Kidney glomerular epithelial cell (primary cell): ENCODE results near the gene CEMIP2.
"Not testable (repeated sequence)": the region's sequence is repeated elsewhere in the genome, so short reads cannot be mapped to it uniquely, and the experiment has no call there.

Experiments used
- DNase-seq: peaks from one replicate; lab custom pipeline; 2025; lab: John Stamatoyannopoulos, UW

The CEMIP2 gene

GRCh38 chr9:71716138-71716909 lies 52.0 kb downstream of the CEMIP2 start:
- no peak for DNase-seq

DNA sequence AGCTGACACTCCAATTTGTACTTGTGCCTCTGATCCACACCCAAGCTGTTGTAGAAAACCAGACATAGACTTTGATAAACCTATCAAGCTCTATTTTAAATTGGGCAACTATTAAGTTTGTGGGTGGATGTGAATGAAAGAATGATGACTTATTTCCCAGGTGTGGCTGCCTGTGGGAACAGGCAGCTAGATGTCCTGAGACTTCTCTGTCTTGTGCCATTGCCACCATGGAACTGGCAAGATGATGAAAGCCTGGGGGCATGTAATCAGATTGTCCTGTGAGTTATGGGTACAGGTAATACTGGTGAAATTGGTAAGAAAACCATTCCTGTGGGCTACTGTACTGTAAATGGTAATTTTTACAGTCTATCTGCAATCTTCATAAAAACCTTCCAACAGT lies 57.5 kb downstream of the CEMIP2 start:
- no peak for DNase-seq

DNA sequence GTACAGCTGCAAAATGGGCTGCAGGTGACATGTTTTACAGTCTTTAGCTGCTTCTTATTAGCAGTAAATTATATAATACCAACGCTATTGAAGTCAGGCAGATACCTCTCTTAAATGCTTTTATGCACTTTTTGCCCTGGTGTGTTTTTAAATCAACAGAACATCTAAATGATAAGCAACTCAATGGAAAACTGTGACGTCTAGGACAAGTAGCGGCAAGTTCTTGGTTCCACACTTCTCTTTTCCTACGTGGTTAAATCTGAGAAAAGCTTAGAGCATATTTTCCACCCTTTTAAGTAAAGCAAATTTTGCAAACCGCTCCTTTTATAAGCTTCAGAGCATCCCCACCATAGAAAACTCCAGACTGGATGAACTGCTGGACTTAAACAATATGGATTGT lies 58.1 kb downstream of the CEMIP2 start:
- no peak for DNase-seq

- DNase-seq = no peak
These were observed 58.9 kb downstream of the CEMIP2 start for GRCh38 chr9:71709384-71709783.

- DNase-seq = no peak
These were observed 62.1 kb downstream of the CEMIP2 start for GRCh38 chr9:71706176-71706575.

- DNase-seq = no peak
These were observed 63.5 kb downstream of the CEMIP2 start for GRCh38 chr9:71704796-71705195.

GRCh38 chr9:71703172-71703872 lies 65.0 kb downstream of the CEMIP2 start:
- no peak for DNase-seq

- DNase-seq = no peak
These were observed 70.4 kb downstream of the CEMIP2 start for GRCh38 chr9:71697882-71698281.

- DNase-seq = no peak
These were observed 74.0 kb downstream of the CEMIP2 start for GRCh38 chr9:71694332-71694731.

DNA sequence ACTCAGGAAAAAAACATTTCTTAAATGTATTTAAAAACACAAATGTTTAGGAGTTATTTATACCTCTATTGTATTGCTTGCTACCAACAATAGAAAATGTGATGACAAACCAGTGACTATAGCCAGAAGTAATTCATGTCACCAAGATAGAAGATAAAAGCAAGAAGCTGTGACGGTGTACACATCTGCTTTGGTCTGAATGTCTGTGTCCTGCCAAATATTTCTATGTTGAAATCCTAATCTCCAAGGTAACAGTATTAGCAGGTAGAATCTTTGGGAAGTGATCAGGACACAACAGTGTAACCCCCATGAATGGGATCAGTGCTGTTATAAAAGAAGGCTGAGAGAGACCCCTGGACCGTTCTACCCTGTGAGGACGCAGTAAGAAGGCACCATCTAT lies 74.7 kb downstream of the CEMIP2 start:
- DNase-seq = no peak

DNA sequence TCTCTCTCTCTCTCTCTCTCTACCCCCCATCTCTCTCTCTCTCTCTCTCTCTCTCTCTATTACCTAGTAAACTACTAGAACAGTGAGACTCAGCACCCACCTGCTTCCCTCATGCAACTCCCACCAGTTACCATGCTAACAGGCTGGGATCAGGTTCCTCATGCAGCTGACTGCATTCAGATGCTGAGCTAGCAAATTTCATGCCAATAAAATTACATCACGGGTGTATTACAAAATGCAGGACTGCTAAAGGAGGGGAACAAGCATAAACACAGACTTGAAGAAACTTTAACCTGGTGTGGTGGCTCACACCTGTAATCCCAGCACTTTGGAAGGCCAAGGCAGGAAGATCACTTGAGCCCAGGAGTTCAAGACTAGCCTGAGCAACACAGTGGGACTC lies 76.0 kb downstream of the CEMIP2 start:
- DNase-seq = peak; percentile 36

DNA sequence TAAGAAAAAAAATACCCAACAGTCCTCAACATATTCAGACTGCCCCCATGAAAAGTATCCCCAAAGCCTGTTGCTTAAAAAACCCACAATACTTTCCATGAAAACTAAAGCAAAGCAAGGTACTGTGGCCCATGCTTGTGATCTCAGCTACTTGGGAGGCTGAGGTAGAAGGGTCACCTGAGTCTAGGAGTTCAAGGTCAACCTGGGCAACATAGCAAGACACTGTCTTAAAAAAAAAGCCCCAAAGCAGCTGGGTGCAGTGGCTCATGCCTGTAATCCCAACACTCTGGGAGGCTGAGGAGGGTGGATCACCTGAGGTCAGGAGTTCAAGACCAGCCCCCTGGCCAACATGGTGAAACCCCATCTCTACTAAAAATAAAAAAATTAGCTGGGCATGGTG lies 76.7 kb downstream of the CEMIP2 start:
- not testable (repeated sequence) for DNase-seq

DNA sequence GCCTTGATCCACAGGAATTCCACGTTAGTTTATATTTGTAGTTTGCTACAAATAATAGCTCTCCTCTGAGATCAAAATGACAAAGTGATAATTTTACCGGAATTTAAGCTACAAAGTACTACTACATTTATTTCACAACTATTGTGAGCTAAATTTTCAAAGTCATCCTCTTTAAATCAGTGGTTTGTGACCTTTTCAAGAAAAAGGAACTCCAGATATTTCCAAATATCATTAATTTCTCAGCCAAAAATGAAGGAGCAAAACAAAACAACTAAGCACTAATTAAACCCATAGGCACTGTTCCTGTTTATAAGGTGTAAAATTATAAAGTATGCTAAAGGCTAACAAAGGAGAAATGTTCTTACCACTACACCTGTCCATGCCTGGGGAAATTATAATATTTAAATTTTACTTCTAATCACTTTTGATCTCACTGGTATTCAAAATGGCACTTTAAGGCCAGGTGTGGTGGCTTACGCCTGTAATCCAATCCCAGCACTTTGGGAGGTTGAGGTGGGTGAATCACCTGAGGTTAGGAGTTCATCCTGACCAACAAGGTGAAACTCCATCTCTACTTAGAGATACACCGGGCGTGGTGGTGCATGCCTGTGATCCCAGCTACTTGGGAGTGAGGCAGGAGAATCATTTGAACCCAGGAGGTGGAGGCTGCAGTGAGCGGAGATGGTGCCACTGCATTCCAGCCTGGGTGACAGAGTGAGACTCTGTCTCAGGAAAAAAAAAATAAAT lies 77.5 kb downstream of the CEMIP2 start:
- DNase-seq = no peak

GRCh38 chr9:71690063-71690688 lies 78.1 kb downstream of the CEMIP2 start:
- DNase-seq = no peak

DNA sequence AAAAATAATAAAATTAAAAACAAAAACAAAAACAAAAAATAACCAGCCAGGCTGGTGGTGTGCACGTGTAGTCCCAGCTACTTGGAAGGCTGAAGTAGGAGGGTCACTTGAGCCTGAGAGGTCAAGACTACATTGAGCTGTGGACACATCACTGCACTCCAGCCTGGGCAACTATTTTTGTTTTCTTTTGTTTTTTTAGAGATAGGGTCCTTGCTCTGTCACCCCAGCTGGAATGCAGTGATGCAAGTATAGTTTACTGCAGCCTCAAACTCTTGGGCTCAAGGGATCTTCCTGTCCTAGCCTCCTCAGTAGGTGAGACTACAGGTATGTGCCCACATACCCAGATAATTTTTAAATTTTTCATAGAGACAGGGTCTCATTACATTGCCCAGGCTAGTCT lies 80.6 kb downstream of the CEMIP2 start:
- no peak for DNase-seq

- no peak for DNase-seq
These were observed 82.3 kb downstream of the CEMIP2 start for GRCh38 chr9:71685988-71686387.

- DNase-seq = peak; percentile 29
These were observed 82.9 kb downstream of the CEMIP2 start for GRCh38 chr9:71685394-71685793.

DNA sequence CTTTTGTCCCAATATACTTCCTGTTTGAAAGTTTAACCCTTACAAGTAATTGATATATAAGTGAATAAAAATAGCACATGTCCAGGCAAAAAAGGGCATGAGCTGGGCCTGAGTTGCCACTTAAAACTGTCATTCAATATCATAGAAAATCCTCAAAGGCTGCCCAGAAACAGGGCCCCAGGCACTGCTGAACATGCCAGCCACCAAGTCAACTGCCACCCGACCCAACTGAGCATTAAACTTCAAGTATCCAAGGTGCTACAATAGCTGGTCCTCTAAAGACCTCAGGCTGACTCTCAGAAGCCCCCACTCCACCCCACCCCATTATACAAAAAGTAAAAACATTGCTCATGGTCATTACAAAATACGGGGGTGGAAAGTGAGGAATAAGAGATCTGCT lies 83.7 kb downstream of the CEMIP2 start:
- DNase-seq = no peak

- DNase-seq = no peak
These were observed 84.6 kb downstream of the CEMIP2 start for GRCh38 chr9:71683598-71684235.

GRCh38 chr9:71681708-71682272 lies 86.5 kb downstream of the CEMIP2 start:
- DNase-seq = peak; percentile 95

DNA sequence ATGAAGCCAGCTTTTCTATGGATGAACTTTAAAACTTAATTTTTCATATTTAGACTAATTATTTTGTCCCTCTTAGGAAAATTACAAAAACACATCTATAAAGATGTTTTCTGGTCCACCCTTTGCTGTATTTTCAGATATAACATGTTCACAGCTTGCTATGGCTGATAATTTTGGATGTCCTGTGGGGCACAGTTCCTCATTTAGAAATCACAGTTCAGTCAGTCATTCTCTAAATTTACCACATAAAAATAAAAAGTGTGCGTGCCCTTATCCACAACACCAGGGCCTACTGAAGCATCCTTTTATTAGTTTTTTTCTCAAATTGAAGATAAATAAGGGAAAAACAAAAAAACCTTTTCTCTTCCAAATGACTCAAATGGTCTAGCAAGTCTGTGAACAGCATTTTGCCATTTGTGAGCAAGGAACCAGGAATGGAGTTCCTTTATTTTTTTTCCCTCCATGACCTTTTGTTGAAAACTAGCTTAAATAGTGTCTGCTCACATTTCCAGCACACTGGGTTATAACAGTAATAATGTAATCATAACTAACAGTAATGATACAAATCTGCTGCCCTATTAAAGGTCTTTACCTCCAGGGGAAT lies 87.1 kb downstream of the CEMIP2 start:
- peak; percentile 61 for DNase-seq
